Measurements from ENCODE around the gene USP9X.
"Not testable (repeated sequence)": the region's sequence is repeated elsewhere in the genome, so short reads cannot be mapped to it uniquely, and the experiment has no call there.

Gene USP9X

DNA sequence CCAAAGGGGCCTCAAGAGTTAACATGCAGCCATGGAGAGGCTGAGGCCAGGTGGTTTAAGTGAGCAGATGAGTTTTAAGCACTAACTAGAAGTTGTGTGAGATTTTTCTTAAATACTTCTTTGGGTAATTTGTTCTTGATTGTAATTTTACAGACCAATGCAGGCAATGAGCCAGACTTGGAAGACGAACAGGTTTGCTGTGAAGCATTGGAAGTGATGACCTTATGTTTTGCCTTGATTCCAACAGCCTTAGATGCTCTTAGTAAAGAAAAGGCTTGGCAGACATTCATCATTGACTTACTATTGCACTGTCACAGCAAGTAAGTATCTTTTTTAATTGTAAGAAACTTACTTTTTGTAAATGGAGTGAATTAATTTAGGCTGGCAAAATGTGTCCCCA is 103.9 kb downstream of the USP9X start:
- no peak for DNase-seq (ENCODE audit: low spot score)
- TF ChIP-seq, protein P1, sequence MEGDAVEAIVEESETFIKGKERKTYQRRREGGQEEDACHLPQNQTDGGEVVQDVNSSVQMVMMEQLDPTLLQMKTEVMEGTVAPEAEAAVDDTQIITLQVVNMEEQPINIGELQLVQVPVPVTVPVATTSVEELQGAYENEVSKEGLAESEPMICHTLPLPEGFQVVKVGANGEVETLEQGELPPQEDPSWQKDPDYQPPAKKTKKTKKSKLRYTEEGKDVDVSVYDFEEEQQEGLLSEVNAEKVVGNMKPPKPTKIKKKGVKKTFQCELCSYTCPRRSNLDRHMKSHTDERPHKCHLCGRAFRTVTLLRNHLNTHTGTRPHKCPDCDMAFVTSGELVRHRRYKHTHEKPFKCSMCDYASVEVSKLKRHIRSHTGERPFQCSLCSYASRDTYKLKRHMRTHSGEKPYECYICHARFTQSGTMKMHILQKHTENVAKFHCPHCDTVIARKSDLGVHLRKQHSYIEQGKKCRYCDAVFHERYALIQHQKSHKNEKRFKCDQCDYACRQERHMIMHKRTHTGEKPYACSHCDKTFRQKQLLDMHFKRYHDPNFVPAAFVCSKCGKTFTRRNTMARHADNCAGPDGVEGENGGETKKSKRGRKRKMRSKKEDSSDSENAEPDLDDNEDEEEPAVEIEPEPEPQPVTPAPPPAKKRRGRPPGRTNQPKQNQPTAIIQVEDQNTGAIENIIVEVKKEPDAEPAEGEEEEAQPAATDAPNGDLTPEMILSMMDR (IDR thresholded peaks at IDR 0.05; ENCODE audit: borderline replicate concordance, control extremely low read depth, extremely low read depth, insufficient read depth, missing control alignments): no peak
- in situ Hi-C loops (cut with MboI; ENCODE audit: low sequenced_read_pairs, unreplicated experiment): no loop called here

DNA sequence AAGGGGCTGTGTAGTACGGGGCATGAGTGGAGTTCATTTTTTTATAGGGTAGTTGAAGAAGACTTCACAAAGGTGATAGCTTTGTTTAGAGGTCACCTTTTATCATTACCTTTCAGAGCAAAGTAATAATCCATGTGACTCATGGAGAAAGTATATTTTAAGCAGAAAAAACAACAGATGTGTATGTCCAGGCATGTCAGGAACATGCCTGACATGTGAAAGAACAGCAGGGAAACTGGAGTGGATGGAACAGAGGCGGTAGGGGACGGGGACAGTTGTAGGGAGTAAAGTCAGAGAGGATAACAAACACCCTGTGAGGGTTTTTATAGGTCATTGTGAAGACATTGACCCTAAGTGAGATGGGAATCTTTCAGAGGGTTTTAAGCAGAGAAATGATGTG is 107.6 kb downstream of the USP9X start:
- no peak for DNase-seq (ENCODE audit: low spot score)
- TF ChIP-seq, protein P1 (IDR thresholded peaks at IDR 0.05; ENCODE audit: borderline replicate concordance, control extremely low read depth, extremely low read depth, insufficient read depth, missing control alignments): no peak
- in situ Hi-C loops (cut with MboI; ENCODE audit: low sequenced_read_pairs, unreplicated experiment): no loop called here

DNA sequence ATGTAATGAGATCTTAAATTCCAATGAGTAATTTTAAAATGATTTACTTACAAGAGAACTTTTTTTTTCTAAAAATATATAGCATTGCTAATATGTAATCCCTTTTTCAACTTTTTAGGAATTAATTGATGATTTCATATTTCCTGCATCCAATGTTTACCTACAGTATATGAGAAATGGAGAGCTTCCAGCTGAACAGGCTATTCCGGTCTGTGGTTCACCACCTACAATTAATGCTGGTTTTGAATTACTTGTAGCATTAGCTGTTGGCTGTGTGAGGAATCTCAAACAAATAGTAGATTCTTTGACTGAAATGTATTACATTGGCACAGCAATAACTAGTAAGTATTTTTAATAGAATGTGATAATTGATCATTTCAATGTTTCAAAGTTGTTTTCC is 113.2 kb downstream of the USP9X start:
- TF ChIP-seq, protein P1 (IDR thresholded peaks at IDR 0.05; ENCODE audit: borderline replicate concordance, control extremely low read depth, extremely low read depth, insufficient read depth, missing control alignments): no peak
- in situ Hi-C loops (cut with MboI; ENCODE audit: low sequenced_read_pairs, unreplicated experiment): no loop called here
- DNase-seq (ENCODE audit: low spot score): no peak

DNA sequence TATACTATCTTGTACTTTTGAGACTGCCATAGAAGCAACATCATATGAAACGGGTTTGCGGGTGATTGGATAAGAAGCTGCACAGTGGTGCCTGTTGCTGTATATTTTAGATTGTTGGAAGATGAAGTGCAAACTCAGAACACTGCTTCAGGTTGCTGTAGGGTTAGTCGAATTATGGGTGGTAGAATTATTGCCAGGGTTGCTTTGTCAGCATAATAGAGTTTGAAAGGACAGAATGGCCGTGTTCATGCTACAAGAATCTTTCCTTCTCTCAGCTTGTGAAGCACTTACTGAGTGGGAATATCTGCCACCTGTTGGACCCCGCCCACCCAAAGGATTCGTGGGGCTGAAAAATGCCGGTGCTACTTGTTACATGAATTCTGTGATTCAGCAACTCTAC is 115.5 kb downstream of the USP9X start:
- DNase-seq (ENCODE audit: low spot score): no peak
- TF ChIP-seq, protein P1 (IDR thresholded peaks at IDR 0.05; ENCODE audit: borderline replicate concordance, control extremely low read depth, extremely low read depth, insufficient read depth, missing control alignments): no peak
- in situ Hi-C loops (cut with MboI; ENCODE audit: low sequenced_read_pairs, unreplicated experiment): no loop called here

DNA sequence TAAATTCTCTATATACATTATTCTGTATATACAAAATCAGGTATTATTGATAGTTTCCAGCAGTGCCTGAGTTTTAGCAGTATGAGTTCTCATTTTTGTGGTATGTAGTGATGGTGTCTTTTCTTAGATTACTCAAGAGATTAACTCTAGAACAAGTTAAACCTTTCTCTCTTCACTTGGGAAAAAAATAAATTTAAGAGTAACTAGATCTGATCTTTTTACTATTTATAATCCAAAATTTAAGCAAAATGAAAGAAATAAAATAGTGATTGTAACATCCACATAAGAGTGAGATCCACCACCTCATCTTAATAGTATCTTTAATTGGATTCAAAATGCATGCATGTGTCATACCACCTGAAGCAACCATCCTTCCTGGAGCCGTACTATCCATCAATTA is 124.6 kb downstream of the USP9X start:
- TF ChIP-seq, protein P1 (IDR thresholded peaks at IDR 0.05; ENCODE audit: borderline replicate concordance, control extremely low read depth, extremely low read depth, insufficient read depth, missing control alignments): no peak
- DNase-seq (ENCODE audit: low spot score): no peak
- in situ Hi-C loops (cut with MboI; ENCODE audit: low sequenced_read_pairs, unreplicated experiment): no loop called here

DNA sequence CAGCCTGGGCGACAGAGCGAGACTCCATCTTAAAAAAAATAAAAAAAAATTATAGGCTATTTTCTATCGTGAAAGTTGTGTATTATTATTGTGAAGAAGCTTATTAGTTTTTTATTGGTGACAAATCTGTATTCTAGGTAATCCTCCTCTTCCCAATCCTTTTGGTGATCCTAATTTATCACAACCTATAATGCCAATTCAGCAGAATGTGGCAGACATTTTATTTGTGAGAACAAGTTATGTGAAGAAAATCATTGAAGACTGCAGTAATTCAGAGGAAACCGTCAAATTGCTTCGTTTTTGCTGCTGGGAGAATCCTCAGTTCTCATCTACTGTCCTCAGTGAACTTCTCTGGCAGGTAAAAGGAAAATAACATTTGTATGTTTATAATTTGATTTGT is 139.4 kb downstream of the USP9X start:
- in situ Hi-C loops (cut with MboI; ENCODE audit: low sequenced_read_pairs, unreplicated experiment): no loop called here
- DNase-seq (ENCODE audit: low spot score): no peak
- TF ChIP-seq, protein P1 (IDR thresholded peaks at IDR 0.05; ENCODE audit: borderline replicate concordance, control extremely low read depth, extremely low read depth, insufficient read depth, missing control alignments): no peak

DNA sequence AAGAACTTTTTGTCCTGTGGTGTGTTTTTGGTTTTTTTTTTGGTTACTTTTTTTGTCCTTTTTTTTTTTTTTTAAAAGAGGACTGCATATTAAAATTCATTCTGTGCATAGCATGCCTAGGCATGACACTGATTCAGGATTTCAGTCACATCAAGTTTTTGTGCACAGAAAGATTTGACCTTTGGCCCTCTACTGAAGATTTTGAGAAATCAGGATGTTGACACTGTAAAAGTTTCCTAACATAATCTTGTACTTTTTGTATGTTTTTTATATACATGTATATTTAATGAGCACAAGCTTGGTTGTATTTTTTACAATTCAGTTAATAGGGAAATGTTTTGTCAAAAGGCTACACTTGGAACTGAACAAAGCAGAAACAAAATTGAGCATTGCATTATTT is 148.7 kb downstream of the USP9X start:
- TF ChIP-seq, protein P1 (IDR thresholded peaks at IDR 0.05; ENCODE audit: borderline replicate concordance, control extremely low read depth, extremely low read depth, insufficient read depth, missing control alignments): no peak
- in situ Hi-C loops (cut with MboI; ENCODE audit: low sequenced_read_pairs, unreplicated experiment): no loop called here
- no peak for DNase-seq (ENCODE audit: low spot score)

DNA sequence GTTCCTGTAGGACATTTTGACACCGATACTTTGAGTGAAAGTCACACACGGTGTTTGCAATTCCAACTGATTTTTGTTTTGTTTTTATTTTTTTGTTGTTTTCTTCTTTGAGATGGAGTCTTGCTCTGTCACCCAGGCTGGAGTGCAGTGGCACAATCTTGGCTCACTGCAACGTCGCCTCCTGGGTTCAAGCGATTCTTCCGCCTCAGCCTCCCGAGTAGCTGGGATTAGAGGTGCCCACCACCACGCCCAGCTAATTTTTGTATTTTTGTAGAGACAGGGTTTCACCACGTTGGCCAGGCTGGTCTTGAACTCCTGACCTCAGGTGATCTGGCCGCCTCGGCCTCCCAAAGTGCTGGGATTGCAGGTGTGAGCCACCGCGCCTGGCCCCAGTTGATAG is 149.2 kb downstream of the USP9X start:
- in situ Hi-C loops (cut with MboI; ENCODE audit: low sequenced_read_pairs, unreplicated experiment); DNase-seq (ENCODE audit: low spot score): not testable (repeated sequence)

Measured in GM13976 (cell line).